GM19324 (cell line): Measurements from ENCODE around the gene TMCO4.
A peak's percentile ranks its signal among the peaks of the same experiment; 100 is the strongest.
"Not testable (repeated sequence)": the region's sequence is repeated elsewhere in the genome, so short reads cannot be mapped to it uniquely, and the experiment has no call there.

Source experiments
- ATAC-seq: cut with Tn5 transposase; IDR thresholded peaks from one replicate; pipeline ENCODE4 v1.9.1; 2021; ENCODE audit warnings: mild to moderate bottlenecking, moderate library complexity; ENCODE audit not compliant: unreplicated experiment, low FRiP score

TMCO4 gene

DNA sequence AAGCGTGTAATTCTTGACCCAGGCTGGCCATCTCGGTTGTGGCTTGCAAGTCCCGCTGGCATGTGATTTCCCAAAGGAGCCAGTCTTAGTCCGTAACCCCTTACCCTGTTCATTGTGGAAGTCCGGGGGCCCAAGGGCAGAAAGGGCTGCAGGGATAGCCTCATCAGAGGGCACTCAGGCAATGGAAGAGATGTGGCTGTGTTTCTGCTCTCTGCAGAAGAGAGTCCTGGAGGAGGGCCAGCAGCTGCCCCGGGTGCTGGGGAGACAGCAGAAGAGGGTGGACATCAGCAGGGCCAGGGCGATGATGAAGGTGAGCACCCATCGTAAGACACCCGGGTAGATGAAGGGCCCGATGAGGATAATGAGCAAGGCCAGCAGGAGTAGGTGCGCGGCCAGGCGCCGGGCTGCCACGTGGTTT lies 14.5 kb upstream of the TMCO4 start:
- no peak for ATAC-seq

DNA sequence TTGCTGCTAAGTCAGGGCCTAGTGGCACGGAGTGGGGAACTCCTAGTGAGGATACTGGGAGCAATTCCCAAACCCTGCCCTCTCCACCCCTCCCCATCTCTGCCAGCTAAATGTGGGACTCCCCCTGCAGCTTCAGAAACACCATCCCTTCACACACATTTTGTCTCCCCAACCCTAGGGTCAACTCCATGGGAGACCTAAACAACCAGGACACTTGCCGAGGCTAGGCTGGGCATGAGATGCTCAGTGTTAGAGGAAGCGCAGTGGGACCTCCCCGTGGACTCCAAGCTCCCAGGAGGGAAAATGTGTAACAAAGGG lies 13.9 kb upstream of the TMCO4 start:
- no peak for ATAC-seq

DNA sequence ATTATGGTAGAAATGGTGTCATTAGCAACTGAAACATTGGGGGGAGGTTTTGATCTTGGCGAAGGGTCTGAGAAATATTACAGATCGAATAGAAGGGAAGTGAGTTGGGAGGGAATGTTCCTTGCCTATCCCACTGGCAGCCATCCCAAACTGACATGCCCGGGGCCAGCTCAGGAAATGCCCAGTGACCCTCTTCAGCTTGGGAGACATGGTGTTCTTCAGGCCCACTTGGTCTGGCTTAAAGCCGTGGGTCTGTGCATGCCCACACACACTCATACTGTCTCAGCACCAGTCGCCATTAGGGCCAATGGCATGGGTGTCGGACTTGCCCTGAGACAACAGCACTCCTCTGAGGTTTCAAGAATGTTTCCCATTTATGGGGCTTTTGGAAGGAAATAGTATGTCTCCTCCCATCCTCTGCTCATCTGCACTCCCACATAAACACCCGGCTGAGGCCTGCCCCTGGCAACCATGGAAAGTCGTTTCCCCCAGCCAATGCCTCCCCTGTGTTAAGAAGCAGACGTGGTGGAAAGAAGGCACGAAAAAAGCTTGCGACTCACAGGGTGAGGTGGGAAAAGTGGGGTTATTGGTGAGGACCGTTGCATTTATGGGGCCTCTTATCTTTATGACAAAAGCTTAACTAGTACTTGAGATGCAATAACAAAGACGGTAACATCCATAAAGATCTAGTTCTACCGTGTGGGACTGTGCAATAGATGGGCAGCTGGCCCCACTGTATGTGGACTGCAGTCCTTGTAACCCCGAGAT lies 13.3 kb upstream of the TMCO4 start:
- no peak for ATAC-seq

DNA sequence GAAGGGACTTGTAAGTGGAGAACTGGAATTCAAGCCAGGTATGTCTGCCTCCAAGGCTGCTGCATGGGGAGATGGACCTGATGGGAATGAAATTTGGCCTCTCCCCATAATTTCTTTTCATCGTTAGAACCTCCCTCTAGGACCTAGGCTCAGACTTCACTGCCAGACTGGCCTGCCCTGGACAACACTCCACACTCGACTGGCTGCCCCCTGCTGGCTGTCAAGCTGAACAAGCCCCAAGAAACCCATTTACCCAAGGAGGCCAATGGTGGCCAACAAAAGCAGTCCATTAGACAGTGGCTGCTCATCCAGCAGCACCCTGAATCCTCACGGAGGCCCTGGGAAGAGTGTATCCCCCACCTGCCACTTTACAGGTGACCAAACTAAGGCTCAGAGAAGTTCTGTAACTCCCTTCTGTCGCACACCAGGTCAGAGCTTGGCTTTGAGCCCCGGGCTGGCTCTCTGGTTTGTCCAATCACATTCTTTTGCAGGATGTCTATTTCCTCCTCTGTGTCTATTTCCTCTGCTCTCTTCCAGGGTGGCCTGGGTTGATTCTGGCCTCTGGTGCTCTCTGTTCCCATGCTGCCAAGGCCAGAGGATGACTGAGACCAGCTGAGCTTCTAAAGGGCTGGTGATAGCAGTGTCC lies 11.6 kb upstream of the TMCO4 start:
- no peak for ATAC-seq

DNA sequence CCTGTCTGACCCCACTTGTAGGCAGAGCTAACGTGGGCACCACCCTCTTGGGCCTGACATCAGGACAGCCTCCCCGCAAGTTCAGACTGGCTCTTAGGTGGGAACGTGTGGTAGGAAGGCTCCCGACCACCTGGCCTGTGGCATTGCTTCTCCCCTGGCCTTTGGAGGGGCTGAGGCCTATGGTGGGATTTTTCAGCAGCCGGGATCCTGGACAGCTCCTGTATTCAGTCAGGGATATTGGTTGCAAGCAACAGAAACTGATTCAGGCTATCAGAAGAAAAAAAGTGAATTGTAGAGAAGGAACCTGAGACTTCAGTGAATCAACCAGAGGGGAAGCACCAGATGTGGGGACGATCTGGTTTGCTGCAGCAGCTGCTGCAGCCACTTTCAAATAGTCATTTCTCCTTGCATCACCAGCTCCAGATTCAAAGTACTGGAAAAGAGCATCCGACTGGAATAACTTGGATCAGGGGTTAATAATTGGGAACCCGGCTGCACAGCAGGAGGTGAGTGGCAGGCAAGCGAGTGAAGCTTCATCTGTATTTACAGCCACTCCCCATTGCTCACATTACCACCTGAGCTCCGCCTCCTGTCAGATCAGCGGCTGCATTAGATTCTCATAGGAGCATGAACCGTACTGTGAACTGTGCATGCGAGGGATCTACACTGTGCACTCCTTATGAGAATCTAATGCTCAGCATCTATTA lies 9.5 kb upstream of the TMCO4 start:
- ATAC-seq: no peak

DNA sequence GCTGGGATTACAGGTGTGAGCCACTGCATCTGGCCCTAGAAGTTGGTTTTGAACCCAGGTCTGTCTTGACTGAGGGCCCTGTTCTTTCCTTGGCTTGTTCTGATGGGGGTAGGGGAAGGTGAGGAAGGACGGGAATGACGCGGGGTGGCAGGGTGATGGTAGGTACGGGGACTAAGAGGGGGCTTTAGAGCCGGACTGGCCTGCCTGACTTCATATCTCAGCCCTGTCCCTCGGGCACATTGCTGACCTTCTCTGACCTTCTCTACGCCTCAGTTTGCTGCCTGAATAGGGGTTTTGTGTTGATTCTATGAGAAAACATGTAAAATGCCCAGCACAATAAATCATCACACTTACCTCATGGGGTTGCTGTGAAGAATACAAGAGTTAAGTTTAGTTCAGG lies 8.6 kb upstream of the TMCO4 start:
- ATAC-seq: no peak

DNA sequence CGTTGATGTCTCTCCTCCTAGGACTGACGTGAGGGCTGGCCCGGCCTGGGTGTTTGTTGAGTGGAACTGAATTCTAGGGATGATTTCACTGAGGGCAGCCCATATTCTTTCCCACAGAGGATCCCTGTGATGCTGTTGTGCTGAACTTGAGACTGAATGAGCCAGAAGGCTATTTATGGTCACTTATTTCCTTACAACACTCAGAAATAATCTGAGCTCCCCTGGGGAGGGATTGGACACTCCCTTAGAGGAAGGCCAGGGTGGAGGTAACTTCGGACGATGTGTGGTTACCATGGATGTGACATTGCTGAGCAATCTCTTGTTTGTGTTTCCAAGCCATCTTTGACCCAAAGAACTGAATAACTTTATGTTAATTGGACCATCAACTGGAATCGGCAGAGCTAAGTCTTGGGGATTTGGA lies 5.1 kb upstream of the TMCO4 start:
- ATAC-seq: no peak

DNA sequence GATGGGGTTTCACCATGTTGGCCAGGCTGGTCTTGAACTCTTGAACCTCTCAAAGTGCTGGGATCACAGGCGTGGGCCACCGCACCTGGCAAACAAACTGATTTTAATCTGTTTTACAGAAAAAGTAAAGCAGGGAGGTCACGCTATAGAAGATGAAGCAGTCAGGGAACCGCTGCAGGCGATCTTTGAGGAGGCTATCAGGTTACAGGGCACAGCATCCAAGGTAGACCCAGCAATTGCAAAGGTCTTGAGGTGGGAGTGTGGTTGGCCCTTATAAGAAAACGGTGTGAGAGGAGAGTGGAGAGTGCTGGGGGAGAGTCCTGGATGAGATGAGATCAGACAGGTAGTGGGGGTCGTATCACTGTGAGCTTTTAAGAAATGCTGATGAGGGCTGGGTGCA lies 2.6 kb upstream of the TMCO4 start:
- no peak for ATAC-seq

DNA sequence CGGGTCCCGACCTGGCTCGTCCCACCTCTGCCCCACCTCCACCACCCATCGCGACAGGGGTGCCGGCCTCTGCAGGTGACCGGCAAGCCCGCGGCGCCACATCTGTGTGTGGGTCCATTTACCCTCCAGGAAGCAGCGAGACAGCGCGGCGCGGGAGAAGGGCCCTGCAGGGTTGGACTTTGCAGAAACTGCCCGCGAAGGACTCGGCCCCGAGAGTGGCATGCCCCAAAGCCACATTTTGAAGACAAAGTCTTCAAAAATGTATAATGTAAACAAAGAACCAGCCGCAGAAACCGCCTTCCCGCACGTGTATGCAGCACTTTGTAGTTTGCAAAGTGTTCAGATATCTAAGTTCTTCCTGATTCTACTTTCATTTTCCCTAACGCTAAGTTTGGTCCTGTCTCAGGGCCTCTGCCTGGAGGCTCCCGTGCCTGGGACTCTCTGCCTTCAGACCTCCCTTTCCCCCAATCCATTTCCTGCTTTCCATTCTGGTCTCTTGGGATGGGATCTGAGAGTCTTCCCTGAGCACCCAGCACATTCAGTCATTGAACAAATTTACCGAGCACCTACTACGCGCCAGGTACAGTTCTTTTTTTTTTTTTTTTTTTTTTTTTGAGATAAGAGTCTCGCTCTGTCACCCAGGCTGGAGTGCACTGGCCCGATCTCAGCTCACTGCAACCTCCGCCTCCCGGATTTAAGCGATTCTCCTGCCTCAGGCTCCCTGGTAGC lies 524 bp upstream of the TMCO4 start:
- peak; percentile 59 for ATAC-seq

DNA sequence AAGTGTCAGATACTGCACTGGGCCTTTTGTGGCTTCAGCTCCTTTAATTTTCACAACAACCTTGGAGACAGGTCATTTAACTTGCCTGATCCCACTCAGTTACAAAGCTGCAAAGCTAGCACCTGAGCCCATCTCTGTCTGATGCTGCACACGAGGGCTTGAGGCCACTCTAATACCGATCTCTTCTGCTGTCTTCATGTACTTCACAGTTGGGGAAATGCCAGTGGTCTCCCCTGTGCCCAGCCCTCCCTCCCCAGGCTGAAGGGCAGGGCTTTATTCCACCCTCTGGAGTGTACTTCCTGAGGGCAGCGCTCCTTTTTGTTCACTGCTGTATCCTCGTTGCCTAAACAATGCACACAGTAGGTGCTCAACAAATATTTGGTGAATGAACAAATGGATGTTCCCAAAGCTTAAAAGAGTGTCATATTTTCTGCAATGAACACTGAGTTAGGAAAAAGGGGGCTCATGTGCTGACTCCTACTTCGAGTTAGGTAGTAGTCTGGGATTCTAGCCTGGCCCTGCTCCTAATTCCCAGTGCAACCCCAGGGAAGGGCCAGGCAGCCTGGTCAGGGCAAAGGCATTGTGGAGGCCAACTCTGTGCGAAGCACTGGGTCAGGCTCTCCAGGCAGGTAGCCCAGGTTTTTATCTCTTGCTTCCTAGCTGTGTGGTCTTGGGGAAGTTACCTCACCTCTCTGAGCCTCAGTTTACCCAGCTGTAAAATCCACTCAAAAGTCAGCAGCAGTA lies 1.1 kb downstream of the TMCO4 start:
- ATAC-seq: no peak

DNA sequence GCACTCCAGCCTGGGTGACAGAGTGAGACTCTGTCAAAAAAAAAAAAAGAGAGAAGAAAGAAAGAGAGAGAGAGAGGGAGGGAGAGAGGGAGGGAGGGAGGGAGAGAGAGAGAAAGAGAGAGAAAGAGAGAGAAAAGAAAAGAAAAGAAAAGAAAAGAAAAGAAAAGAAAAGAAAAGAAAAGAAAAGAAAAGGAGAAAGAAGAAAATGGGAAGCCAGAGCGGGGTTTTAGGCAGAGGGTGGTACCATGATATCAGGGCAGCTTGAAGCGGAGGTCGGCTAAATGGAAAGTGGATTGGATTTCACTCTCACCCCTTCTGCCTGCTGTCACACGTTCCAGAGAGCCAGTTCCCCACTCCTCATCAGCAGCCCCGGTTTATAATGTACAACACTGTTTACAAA lies 1.9 kb downstream of the TMCO4 start:
- ATAC-seq: no peak

DNA sequence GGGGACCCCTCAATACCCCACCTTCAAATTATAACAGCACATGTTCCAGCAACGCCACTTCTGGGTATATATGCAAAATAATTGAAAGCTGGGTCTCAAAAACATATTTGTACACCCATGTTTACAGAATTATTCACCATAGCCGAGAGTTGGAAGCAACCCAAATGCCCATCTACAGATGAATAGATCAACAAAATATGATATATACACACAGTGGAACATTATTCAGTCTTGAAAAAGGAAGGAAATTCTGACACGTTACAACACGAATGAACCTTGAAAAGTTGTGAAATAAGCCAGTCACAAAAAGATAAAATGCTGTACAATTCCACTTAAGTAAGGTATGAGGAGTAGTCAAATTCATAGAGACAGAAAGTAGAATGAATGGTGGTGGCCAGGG lies 5.1 kb downstream of the TMCO4 start:
- no peak for ATAC-seq

DNA sequence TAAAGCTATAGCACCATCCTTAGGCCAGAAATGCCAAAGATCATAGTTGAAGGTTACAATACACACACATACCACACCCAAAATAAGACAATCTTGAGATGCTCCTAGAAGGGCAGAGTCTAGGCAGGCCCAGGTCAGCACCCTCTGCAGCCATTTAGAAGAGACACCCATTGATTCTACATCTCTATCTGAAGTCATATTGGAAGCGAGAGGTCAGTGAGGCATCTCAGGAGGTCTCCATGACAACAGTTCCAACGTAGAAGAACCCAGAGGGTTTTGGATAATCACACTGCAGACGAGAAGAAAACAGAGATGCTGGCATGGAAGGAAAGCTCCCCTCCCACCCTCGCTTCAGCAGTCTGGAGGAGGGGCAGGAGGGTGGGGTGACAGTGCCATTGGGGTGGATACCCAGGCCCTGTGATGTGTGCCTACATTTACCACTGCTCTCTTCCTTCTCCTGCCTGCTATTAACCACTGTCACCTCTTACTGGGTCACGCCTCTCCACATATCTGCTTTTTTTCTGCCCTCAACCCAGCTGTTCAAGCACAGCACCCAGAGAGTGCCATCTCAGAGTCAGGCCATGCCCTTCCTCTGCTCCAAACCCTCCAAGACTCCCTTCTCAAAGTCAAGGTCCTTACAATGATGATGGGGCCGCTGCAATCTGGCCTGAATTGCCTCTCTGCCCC lies 6.2 kb downstream of the TMCO4 start:
- no peak for ATAC-seq

DNA sequence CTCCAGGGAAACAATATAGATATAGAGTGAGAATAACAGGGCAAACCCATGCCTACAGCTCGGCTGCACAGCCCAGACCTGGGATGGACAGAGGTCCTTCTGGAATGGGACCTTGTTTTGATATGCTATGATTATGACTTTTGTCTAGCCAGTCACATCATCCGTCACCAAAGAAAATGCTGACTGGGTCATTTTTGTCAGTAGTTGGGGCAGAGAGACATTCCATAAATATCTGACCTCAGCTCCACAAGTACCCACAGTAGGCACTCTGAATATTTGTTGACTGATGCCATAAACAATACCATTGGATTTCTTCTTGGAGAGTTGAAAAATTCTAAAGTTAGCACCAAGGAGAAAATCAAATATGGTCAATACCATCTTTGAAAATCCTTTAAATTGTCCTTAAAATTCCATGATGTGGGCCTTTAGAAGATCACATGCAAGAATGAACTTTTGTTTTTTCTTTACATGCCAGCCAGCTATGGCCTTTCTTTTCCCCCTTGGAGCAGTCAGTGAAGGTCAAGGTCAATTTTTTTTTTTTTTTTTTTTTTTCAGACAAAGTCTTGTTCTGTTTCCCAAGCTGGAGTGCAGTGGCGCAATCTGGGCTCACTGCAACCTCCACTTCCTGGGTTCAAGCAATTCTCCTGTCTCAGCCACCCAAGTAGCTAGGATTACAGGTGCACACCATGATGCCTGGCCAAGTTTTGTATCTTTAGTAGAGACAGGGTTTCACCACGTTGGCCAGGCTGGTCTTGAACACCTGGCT lies 7.3 kb downstream of the TMCO4 start:
- ATAC-seq: no peak

DNA sequence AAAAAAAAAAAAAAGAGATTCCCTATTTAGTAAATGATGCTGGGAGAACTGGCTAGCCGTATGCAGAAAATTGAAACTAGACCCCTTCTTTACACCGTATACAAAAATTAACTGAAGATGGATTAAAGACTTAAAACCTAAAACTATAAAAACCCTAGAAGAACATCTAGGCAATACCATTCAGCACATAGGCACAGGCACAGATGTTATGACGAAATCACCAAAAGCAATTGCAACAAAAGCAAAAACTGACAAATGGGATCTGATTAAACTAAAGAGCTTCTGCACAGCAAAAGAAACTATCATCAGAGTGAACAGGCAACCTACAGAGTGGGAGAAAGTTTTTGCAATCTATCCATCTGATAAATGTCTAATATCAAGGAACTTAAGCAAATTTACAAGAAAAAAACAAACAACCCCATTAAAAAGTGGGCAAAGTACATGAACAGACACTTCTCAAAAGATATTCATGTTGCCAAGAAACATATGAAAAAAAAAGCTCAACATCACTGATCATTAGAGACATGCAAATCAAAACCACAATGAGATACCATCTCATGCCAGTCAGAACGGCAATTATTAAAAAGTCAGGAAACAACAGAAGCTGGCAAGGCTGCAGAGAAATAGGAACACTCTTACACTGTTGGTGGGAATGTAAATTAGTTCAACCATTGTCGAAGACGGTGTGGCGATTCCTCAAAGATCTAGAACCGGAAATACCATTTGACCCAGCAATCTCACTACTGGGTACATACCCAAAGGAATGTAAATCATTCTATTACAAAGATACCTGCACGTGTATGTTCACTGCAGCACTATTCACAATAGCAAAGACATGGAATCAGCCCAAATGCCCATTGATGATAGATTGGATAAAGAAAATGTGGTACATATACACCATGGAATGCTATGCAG lies 9.4 kb downstream of the TMCO4 start:
- ATAC-seq: not testable (repeated sequence)

DNA sequence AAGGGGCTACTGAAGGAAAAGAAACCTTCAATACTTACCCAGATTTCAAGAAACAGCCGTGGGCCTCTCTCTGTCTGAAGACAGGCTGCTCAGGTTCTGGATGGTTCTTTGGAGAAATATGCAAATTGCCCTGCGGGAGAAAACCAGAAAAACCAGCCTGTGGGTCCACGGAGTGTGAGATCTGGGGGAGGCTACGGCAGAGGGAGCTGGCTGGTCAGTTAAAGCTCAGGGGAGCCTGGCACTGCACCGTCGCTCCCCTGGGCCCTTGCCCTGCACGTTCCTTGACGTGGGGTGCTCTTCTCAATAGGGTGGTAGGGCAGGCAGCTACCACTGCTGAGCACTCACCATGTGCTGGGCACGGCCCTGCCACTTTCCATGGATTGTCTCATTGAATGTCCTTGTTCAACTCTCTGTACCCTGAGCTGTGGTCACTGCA lies 12.7 kb downstream of the TMCO4 start:
- no peak for ATAC-seq

DNA sequence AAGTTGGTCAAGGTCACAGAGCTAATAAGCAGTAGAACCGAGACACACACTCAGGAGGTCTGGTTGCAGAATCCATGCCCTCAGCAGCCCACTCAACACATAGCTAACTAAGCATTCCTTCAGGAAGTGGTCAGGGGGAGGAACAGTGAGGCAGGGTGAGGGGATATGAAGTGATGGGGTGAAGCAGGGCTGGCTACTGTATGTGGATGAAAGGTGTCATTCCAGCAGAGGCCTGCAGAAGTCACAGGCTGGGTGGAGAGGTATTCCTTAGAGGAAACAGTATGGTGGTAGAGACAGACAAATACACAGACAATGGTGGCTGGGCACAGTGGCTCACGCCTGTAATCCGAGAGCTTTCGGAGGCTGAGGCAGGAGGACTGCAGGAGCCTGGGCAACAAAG lies 14.1 kb downstream of the TMCO4 start:
- ATAC-seq: no peak

DNA sequence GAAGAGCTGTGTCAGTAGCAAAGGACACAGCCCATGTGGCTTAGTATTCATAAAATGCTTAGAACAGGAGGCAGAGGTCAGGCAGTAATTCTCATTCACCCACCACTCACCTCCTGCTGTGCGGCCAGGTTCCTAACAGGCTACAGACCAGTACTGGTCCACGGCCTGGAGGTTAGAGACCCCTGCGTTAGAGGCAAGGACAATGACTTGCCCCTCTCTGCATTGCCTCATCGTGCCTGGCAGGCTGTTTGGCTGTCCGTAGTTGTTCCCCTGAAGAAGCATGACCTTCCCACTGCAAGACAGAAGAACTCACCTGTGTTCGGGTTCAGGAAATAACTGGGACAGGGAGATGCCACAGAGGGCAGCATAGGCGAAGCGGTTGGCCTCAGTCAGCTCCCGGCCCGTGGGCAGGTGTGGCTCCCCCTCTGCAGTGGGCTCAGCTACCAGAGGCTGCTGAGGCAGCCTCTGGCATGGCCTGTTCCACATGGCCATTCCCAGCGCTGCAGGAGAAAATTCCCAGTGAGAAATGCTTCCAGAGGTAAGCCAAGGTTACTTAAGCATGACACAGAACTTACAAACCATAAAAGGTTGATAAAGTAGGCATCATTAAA lies 19.3 kb downstream of the TMCO4 start:
- no peak for ATAC-seq
